H1 (cell line): Measurements from ENCODE around the gene PCCA. TPM values are rescaled to one million over a fixed set of nuclear protein-coding genes. Genes with fewer than 3 reads are reported as not detected.
"Not testable (repeated sequence)": the region's sequence is repeated elsewhere in the genome, so short reads cannot be mapped to it uniquely, and the experiment has no call there.

ENCODE experiments used
- CTCF ChIA-PET: fragments of 300-600 bp; sonication (Branson Sonifier 250); formaldehyde crosslinking; loops from one replicate; lab custom pipeline; 2021; ENCODE audit not compliant: partially characterized antibody; lab: Charles Lee
- POLR2A ChIA-PET: fragments of 300-600 bp; sonication (Branson Sonifier 250); formaldehyde crosslinking; loops from one replicate; lab custom pipeline; 2021; ENCODE audit warnings: inconsistent platforms; ENCODE audit not compliant: partially characterized antibody; lab: Charles Lee
- DNase-seq, 2 experiments: peaks; one replicate each; pipeline versions ENCODE4 v3.0.0 to v3.0.0-alpha.2; 2010 to 2022; ENCODE audit warnings: low spot score in 2 of 2, low read depth in 1 of 2, mixed read lengths in 1 of 2
- FAIRE-seq: peaks from 2 replicates; lab custom pipeline; 2011; peaks lifted over from hg19 to GRCh38; lab: Jason Lieb, UNC
- H2AFZ ChIP-seq: 2 replicates; pipeline ENCODE4 v1.8.1; 2012; ENCODE audit warnings: low read length, inconsistent platforms
- H2AK5ac ChIP-seq: 2 replicates; pipeline ENCODE4 v1.6.1; 2013; ENCODE audit warnings: low read depth, low read length
- H2BK120ac ChIP-seq: replicated peaks from 2 replicates; pipeline ENCODE3; 2013; ENCODE audit warnings: low read depth, low read length, inconsistent platforms
- H2BK12ac ChIP-seq: 2 replicates; pipeline ENCODE4 v1.6.1; 2013; ENCODE audit warnings: low read depth, low read length
- H2BK15ac ChIP-seq: 2 replicates; pipeline ENCODE4 v1.6.1; 2013; ENCODE audit warnings: low read length
- H2BK20ac ChIP-seq: 2 replicates; pipeline ENCODE4 v1.6.1; 2013; ENCODE audit warnings: low read length
- H2BK5ac ChIP-seq: 2 replicates; pipeline ENCODE4 v1.6.1; 2013; ENCODE audit warnings: low read depth, low read length
- H3K14ac ChIP-seq: 2 replicates; pipeline ENCODE4 v1.6.1; 2013; ENCODE audit warnings: inconsistent platforms; ENCODE audit not compliant: insufficient read length
- H3K18ac ChIP-seq: 2 replicates; pipeline ENCODE4 v1.6.1; 2013; ENCODE audit warnings: low read length; ENCODE audit errors: extremely low read depth
- H3K23ac ChIP-seq: 2 replicates; pipeline ENCODE4 v1.6.1; 2013; ENCODE audit warnings: inconsistent platforms; ENCODE audit not compliant: insufficient read length
- H3K23me2 ChIP-seq: 2 replicates; pipeline ENCODE4 v1.6.1; 2013; ENCODE audit warnings: low read depth, low read length
- H3K27ac ChIP-seq: 2 replicates; pipeline ENCODE4 v1.6.1; 2011; ENCODE audit warnings: low read depth, low read length, inconsistent platforms
- H3K27me3 ChIP-seq, 4 experiments: replicated peaks in 1 of 4; 1 replicate in 1 of 4; 2 replicates in 3 of 4; pipeline versions ENCODE4 v1.6.1 to v1.8.1; 2011 to 2013; ENCODE audit warnings: low read length in 3 of 4, mild to moderate bottlenecking in 3 of 4, inconsistent platforms in 2 of 4, mixed read lengths in 2 of 4, moderate library complexity in 1 of 4; ENCODE audit not compliant: control insufficient read depth in 3 of 4, insufficient read depth in 3 of 4; ENCODE audit errors: extremely low read depth in 1 of 4
- H3K36me3 ChIP-seq, 4 experiments: 2 replicates each; pipeline versions ENCODE4 v1.6.1 to v1.8.1; 2011 to 2013; ENCODE audit warnings: mild to moderate bottlenecking in 4 of 4, low read length in 3 of 4, moderate library complexity in 2 of 4, control low read depth in 1 of 4, inconsistent platforms in 1 of 4; ENCODE audit not compliant: insufficient read depth in 4 of 4, control insufficient read depth in 2 of 4
- H3K4ac ChIP-seq: replicated peaks from 2 replicates; pipeline ENCODE3; 2013; ENCODE audit warnings: low read length, low read depth, mixed read lengths, inconsistent platforms; ENCODE audit not compliant: insufficient read length
- H3K4me1 ChIP-seq, 4 experiments: replicated peaks in 1 of 4; 1 replicate in 1 of 4; 2 replicates in 3 of 4; pipeline versions ENCODE4 v1.6.1 to v1.8.1; 2011 to 2013; ENCODE audit warnings: low read length in 3 of 4, inconsistent platforms in 2 of 4, mixed read lengths in 1 of 4; ENCODE audit not compliant: insufficient read depth in 4 of 4, control insufficient read depth in 3 of 4
- H3K4me2 ChIP-seq, 2 experiments: 2 replicates each; pipeline versions ENCODE4 v1.6.1 to v1.8.1; 2011 to 2013; ENCODE audit warnings: low read depth in 2 of 2, low read length in 2 of 2, control low read depth in 1 of 2, inconsistent platforms in 1 of 2, mild to moderate bottlenecking in 1 of 2; ENCODE audit not compliant: insufficient read depth in 1 of 2
- H3K4me3 ChIP-seq, 4 experiments: fragments of 200-600, 300-600 bp in 1 of 4; sonication (generic), shearing (Covaris generic), sonication (Bioruptor Twin) in 1 of 4; 2 replicates each; pipeline versions ENCODE4 v1.5.1 to v1.8.1; 2011 to 2016; ENCODE audit warnings: low read length in 4 of 4, low read depth in 3 of 4, control low read depth in 2 of 4, inconsistent platforms in 2 of 4, mild to moderate bottlenecking in 2 of 4, mixed read lengths in 1 of 4, moderate library complexity in 1 of 4; ENCODE audit not compliant: insufficient read depth in 2 of 4; ENCODE audit errors: extremely low read depth in 1 of 4
- H3K56ac ChIP-seq: replicated peaks from 2 replicates; pipeline ENCODE3; 2013; ENCODE audit warnings: low read depth, mild to moderate bottlenecking, mixed read lengths, low read length, inconsistent platforms; ENCODE audit not compliant: insufficient read length
- H3K79me1 ChIP-seq: 2 replicates; pipeline ENCODE4 v1.6.1; 2013; ENCODE audit warnings: low read depth, low read length, control low read depth
- H3K79me2 ChIP-seq, 2 experiments: 2 replicates each; pipeline versions ENCODE4 v1.6.1 to v1.8.1; 2012 to 2013; ENCODE audit warnings: low read length in 2 of 2, mild to moderate bottlenecking in 2 of 2, inconsistent platforms in 1 of 2; ENCODE audit not compliant: insufficient read depth in 2 of 2, control insufficient read depth in 1 of 2
- H3K9ac ChIP-seq, 4 experiments: replicated peaks in 1 of 4; 1 replicate in 1 of 4; 2 replicates in 3 of 4; pipeline versions ENCODE4 v1.6.1 to v1.8.1; 2011 to 2013; ENCODE audit warnings: low read depth in 3 of 4, low read length in 3 of 4, control low read depth in 2 of 4, mild to moderate bottlenecking in 2 of 4, moderate library complexity in 2 of 4, inconsistent platforms in 1 of 4; ENCODE audit errors: extremely low read depth in 1 of 4
- H3K9me3 ChIP-seq, 2 experiments: 2 replicates each; pipeline versions ENCODE4 v1.6.1 to v1.8.1; 2012 to 2013; ENCODE audit warnings: mild to moderate bottlenecking in 2 of 2, moderate library complexity in 2 of 2, control low read depth in 1 of 2, inconsistent platforms in 1 of 2, low read depth in 1 of 2, low read length in 1 of 2, mixed read lengths in 1 of 2; ENCODE audit not compliant: insufficient read depth in 2 of 2
- H4K20me1 ChIP-seq, 2 experiments: replicated peaks in 1 of 2; 2 replicates each; pipeline versions ENCODE3 to v1.8.1; 2011 to 2013; ENCODE audit warnings: inconsistent platforms in 2 of 2, low read length in 2 of 2, mild to moderate bottlenecking in 1 of 2; ENCODE audit not compliant: insufficient read depth in 2 of 2, control insufficient read depth in 1 of 2
- H4K5ac ChIP-seq: 2 replicates; pipeline ENCODE4 v1.6.1; 2013; ENCODE audit warnings: low read length, low read depth, mixed read lengths, inconsistent platforms; ENCODE audit not compliant: insufficient read length
- H4K8ac ChIP-seq: 2 replicates; pipeline ENCODE4 v1.8.0; 2013; ENCODE audit warnings: mild to moderate bottlenecking, moderate library complexity, low read length, inconsistent platforms; ENCODE audit not compliant: insufficient read depth; ENCODE audit errors: extremely low read depth
- H4K91ac ChIP-seq: replicated peaks from 2 replicates; pipeline ENCODE3; 2013; ENCODE audit warnings: low read length, mixed read lengths, inconsistent platforms; ENCODE audit not compliant: insufficient read length
- WGBS, 2 experiments: shearing (Covaris generic) in 1 of 2; methylation state at CpG; one replicate each; pipeline versions ENCODE4 v1.1.6 to v1.1.7; 2013 to 2015; ENCODE audit warnings: low lambda C conversion rate in 2 of 2, mixed read lengths in 2 of 2, inconsistent platforms in 1 of 2, low coverage in 1 of 2, missing lambda C conversion rate in 1 of 2; ENCODE audit not compliant: insufficient replicate concordance in 2 of 2, insufficient coverage in 1 of 2, insufficient read length in 1 of 2; ENCODE audit errors: extremely low coverage in 1 of 2, missing lambda C conversion rate in 1 of 2; 5-methylcytosine and 5-hydroxymethylcytosine counted together
- polyA plus RNA-seq, 7 experiments: library from polyadenylated mRNA; depleted of rRNA in 3 of 7; stranded (reverse) in 5 of 7; unstranded in 2 of 7; fragments of >200 nt in 5 of 7; fragments of 200-250 nt in 2 of 7; gene quantifications; 1 replicate in 5 of 7; 2 replicates in 1 of 7; 4 replicates in 1 of 7; pipeline versions ENCODE4 v1.2.1 to v1.2.3, GENCODE V29; 2011 to 2013; ENCODE audit warnings: missing spikeins in 2 of 7, mixed read lengths in 2 of 7
- total RNA-seq: library from RNA; stranded (reverse); fragmentation: NEBNext Ultra II Directional; extraction: Animal tissue kit (Norgen Biotek cat#: 25700); gene quantifications from 2 replicates; pipeline ENCODE4 v1.2.1, GENCODE V29; 2021

The PCCA gene
- total and polyA plus RNA-seq, 2 of the 8 experiments (the other 6 are each of a cell fraction or from before 2014, with no cell fraction given), result 18.4 to 49.8 TPM

DNA sequence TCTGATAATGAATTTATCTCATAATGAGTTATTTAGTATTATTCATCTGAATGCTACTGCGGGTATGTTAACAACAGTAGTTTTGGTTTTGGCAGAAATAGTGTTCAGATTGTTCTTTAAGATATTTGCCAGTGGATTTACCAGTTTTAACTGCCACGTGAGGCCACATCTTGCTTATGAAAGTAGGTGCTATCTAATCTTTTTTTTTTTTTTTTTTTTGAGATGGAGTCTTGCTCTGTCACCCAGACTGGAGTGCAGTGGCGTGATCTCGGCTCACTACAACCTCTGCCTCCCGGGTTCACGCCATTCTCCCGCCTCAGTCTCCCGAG is 10.2 kb downstream of the PCCA start:
- ChIA-PET CTCF (interaction anchor here (1.1 to 1.3 kb wide), 3 partner anchors 414 to 443 kb away, joined by 3 to 4 read pairs (median 3); no protein-coding TSS in a partner anchor), POLR2A (interaction anchor here (2.5 kb wide), 1 partner anchor 9 kb away, joined by 7 read pairs; no protein-coding TSS in a partner anchor)
- H3K79me1 ChIP-seq, H3K27me3 ChIP-seq, H4K8ac ChIP-seq, H3K23me2 ChIP-seq, H3K4me1 ChIP-seq, H3K18ac ChIP-seq, H3K4me3 ChIP-seq, H4K20me1 ChIP-seq, H3K9me3 ChIP-seq, H3K14ac ChIP-seq, H2BK5ac ChIP-seq, H3K4ac ChIP-seq, H3K27ac ChIP-seq, H3K36me3 ChIP-seq, H2BK120ac ChIP-seq, H4K5ac ChIP-seq, H2BK12ac ChIP-seq, H2AK5ac ChIP-seq, FAIRE-seq, H4K91ac ChIP-seq, H3K4me2 ChIP-seq, H3K23ac ChIP-seq, H2BK20ac ChIP-seq, H3K9ac ChIP-seq, H2BK15ac ChIP-seq, H2AFZ ChIP-seq, DNase-seq, H3K56ac ChIP-seq: not testable (repeated sequence)
- peaks cover 16 to 90% of the 10 kb centered on the region in 2 experiments for H3K79me2 ChIP-seq
- WGBS, 2 experiments, result 92% methylated on average over 8 of the region's 8 CpGs; no CpG with 5 or more reads in 1 of the 2 experiments
